ENCODE measurements around the gene CTDP1.

DNA sequence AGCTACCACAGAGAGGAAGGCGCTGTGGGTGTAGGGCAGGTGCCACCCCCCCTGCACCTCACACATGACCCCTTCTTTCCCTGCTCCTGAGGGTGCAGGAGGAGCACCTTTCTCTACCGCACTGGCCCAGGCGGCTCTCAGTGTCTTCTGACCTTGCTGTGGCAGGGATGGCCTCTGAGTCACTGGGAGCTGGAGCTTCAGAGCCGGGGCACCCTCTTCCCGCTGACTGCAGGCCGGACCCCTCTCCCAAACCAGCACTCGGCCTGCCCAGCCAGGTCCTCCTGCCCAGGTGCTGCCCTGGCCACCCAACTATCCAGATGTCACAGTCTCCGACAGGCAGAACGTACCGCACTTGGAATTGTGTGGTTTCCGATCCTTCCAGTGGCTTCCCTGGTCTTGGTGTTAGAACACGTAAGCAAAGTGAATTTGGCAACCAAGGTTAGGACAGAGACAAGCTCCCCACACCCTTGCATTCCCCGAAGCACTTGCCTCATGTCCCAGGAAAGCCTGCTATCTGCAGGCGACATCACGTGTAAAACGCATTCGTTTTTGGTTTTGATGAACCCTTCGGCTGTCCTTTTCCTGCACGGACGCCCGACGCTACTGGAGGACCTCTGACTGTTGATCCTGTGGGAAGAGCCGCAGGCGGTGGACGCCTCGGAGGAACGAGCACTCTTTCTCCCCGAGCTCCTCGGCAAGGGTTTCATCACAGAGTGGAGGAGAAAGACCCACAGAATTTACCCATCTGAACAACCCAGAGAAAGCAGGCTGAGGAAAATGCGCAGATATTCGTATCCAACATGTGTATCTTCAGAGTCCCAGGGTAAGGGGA is 93.5 kb downstream of the CTDP1 start:
- TF ChIP-seq POLR2A (IDR thresholded peaks at IDR 0.05; ENCODE audit: low read length) (no peak), GATA1 (IDR thresholded peaks at IDR 0.05; ENCODE audit: low read depth, low read length) (no peak)
